ENCODE results near the gene ARHGAP22. TPM values are rescaled to one million over a fixed set of nuclear protein-coding genes. Genes with fewer than 3 reads are reported as not detected.
A peak's percentile ranks its signal among the peaks of the same experiment; 100 is the strongest.

Gene ARHGAP22
- total RNA-seq, 2 donors from 2014 or later, result 1.8 to 5.7 TPM

DNA sequence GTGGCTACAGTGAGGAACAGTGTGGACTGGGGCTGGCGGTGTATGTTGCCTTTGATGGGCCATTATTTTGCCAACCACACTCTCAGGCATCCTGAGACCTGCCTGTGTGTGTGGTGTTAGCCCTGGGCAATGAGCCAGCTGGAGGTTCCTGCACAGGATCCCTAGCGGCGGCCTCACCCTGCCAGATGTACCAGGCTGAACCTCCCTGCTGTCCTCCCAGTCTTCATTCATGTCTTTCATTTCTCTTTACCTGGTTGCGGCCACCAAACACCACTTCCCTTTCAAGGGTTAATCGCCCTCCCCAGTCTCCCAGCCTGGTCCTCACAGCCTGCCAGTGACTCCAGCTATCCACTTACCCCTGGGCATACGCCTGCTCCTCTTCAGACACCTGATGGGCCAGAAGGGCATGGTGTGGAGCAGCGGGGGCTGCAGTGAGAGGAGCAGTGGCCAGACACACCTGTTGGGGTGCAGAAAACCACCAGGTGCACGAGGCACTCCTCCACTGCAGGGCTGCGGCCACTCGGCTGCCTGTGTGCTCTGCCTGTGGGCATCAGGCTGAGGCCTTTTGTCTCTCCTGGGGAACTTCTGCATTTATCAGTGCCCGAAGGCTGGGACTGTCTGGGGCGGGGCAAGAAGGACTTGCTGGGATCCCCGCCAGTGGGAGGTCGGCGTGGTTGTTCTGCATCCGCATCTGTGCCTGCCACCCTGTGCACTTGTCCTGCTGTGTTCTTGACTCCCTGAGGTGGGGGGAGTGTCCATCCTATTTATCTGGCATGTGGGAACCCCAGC is 111.6 kb downstream of the ARHGAP22 start:
- Histone ChIP-seq H3K27me3 (no peaks in the 10 kb centered on the region), H3K4me1 (peaks cover 0 to 9% of the 10 kb centered on the region in 2 donors), H3K4me3 (no peak overlapping the region), H3K9me3 (no peaks in the 10 kb centered on the region), H3K27ac (no peak overlapping the region), H3K36me3 (no peaks in the 10 kb centered on the region)
- DNase-seq (ENCODE audit: low spot score), result peak; percentile 57
- TF ChIP-seq, protein P1, sequence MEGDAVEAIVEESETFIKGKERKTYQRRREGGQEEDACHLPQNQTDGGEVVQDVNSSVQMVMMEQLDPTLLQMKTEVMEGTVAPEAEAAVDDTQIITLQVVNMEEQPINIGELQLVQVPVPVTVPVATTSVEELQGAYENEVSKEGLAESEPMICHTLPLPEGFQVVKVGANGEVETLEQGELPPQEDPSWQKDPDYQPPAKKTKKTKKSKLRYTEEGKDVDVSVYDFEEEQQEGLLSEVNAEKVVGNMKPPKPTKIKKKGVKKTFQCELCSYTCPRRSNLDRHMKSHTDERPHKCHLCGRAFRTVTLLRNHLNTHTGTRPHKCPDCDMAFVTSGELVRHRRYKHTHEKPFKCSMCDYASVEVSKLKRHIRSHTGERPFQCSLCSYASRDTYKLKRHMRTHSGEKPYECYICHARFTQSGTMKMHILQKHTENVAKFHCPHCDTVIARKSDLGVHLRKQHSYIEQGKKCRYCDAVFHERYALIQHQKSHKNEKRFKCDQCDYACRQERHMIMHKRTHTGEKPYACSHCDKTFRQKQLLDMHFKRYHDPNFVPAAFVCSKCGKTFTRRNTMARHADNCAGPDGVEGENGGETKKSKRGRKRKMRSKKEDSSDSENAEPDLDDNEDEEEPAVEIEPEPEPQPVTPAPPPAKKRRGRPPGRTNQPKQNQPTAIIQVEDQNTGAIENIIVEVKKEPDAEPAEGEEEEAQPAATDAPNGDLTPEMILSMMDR (IDR thresholded peaks at IDR 0.05), result no peak

DNA sequence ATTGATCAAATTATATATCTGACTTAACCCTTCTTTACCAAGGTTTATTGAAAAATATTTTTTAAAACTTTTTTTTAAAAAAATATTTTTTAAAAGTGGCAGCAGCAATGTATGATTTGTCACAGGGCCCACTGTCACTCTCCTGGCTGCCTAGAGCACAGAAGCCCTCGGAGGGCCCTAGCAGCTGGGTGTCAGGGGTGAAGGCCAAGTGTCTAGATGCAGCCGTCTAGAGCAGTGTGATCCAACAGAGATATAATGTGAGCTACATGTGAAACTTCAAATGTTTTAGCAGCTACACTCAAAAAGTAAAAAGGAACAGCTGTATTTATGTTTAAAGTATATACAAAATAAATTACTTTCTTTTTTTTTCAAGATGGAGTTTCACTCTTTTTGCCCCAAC is 112.7 kb downstream of the ARHGAP22 start:
- Histone ChIP-seq H3K36me3 (no peaks in the 10 kb centered on the region), H3K4me3 (no peak overlapping the region)

DNA sequence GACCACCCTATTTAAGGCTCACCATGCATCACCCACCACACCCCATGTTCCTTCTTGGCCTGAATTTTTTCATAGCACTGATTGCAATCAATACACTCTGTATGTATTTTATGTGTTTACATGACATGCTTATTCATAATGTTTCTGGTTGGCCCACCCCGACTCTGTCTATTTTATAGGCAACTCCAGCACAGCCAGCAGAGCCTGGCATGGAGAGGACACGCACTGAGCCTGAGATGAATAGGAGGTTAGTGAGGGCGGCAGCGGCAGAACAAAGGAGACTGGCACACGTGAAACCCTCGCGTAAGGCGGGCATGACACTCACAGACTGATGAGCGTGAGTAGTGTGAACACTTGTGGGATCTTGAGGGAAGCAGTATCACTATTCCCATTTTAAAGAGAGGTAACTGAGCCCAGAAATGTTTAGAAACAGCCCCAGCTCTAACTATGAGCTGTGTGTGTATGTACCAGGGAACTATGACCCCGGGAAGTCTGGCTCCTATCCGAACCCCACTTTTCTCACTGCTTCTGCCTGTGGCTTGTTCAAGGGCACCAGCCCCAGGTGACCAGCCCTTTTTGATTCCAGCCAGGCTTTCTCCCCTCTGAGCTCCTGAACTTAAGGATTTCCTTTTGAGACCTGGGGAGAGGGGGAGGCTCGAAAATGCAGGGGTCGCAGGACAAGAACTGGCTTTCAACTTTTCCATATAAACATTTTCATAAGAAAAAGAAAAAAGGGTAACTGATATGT is 113.3 kb downstream of the ARHGAP22 start:
- Histone ChIP-seq H3K27ac (no peak overlapping the region), H3K27me3 (no peaks in the 10 kb centered on the region), H3K4me3 (no peak overlapping the region), H3K4me1 (no peaks in the 10 kb centered on the region), H3K36me3 (no peaks in the 10 kb centered on the region), H3K9me3 (no peaks in the 10 kb centered on the region)
- DNase-seq (ENCODE audit: low spot score), result peak; percentile 26
- TF ChIP-seq, protein P1 (IDR thresholded peaks at IDR 0.05), result no peak

More for the DNA sequence above, 112.7 kb downstream of the ARHGAP22 start:
- TF ChIP-seq, protein P1 (IDR thresholded peaks at IDR 0.05), result no peak
- H3K27ac ChIP-seq, result no peak overlapping the region
- DNase-seq (ENCODE audit: low spot score), result no peak
- peaks cover 0 to 4% of the 10 kb centered on the region in 2 donors for H3K4me1 ChIP-seq
- H3K9me3 ChIP-seq, result no peaks in the 10 kb centered on the region
- no peaks in the 10 kb centered on the region for H3K27me3 ChIP-seq

DNA sequence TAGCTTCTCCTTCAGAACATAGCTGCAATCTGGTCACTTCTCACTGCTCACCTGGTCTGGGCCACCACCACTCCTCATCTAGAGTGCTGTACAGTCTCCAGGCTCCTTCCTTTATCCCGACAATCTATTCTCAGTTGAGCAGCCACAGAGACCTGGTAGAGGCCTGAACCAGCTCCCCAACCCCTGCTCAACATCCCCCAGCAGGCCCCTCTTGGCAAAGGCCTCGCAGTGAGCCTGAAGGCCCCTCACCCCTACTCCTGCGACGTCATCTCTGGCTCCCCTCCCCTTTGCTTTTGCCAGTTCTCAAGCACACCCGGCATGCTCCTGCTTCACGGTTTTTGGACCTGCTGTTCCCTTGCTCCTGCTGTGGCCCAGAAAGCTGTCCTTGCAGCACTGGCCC is 113.9 kb downstream of the ARHGAP22 start:
- TF ChIP-seq, protein P1 (IDR thresholded peaks at IDR 0.05), result no peak
- Histone ChIP-seq H3K9me3 (no peaks in the 10 kb centered on the region), H3K4me1 (no peaks in the 10 kb centered on the region), H3K27ac (no peak overlapping the region), H3K27me3 (no peaks in the 10 kb centered on the region), H3K4me3 (no peak overlapping the region), H3K36me3 (no peaks in the 10 kb centered on the region)
- peak; percentile 30 for DNase-seq (ENCODE audit: low spot score)

DNA sequence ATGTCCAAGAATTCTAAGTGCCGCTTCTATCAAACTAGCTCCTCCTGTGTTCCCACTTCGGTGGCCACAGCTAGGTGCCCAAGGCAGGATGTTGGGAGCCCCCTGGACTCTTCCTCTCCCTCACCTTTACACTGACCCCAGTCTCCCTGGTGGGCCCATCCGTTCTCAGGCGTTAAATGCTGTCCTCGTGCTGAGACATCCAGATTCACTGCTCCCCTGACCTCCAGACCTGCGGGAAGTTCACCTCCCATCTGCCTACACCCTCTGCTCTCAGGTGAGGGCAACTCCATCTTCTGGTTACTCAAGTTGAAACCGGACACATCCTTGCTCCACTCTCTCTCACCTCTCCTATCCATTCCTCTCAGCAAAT is 114.3 kb downstream of the ARHGAP22 start:
- H3K9me3 ChIP-seq, result no peaks in the 10 kb centered on the region
- TF ChIP-seq, protein P1 (IDR thresholded peaks at IDR 0.05), result no peak
- H3K4me1 ChIP-seq, result no peaks in the 10 kb centered on the region
- no peak overlapping the region for H3K27ac ChIP-seq
- no peak overlapping the region for H3K4me3 ChIP-seq
- H3K36me3 ChIP-seq, result no peaks in the 10 kb centered on the region
- H3K27me3 ChIP-seq, result no peaks in the 10 kb centered on the region
- peak; percentile 30 for DNase-seq (ENCODE audit: low spot score)

All from right atrium auricular region (tissue), 2 donors.